Stimulated activated CD4-positive, alpha-beta T cell treated with anti-CD3 and anti-CD28 coated beads, Interleukin-4, amount 100 ng/mL, for 24 hours (primary cell): ENCODE results near the gene PHB1.
A peak's percentile ranks its signal among the peaks of the same experiment; 100 is the strongest.

Experiments
- DNase-seq: peaks from one replicate; pipeline ENCODE4 v3.0.0-alpha.2; 2020

The PHB1 gene

GRCh38 chr17:49414622-49415350, at the start of gene PHB1:
TSS of gene PHB1 (minus strand) at chr17:49414882. CDS start at chr17:49413264, 1,618 bp downstream.
- peak; percentile 96 for DNase-seq

- no peak for DNase-seq
Observed at GRCh38 chr17:49464049-49464448, 49.4 kb upstream of the PHB1 start.

GRCh38 chr17:49461580-49461979, 46.9 kb upstream of the PHB1 start:
- DNase-seq, result no peak

GRCh38 chr17:49460401-49460800, 45.7 kb upstream of the PHB1 start:
- no peak for DNase-seq

GRCh38 chr17:49459401-49459984, 44.8 kb upstream of the PHB1 start:
- no peak for DNase-seq

- no peak for DNase-seq
Observed at GRCh38 chr17:49457564-49458535, 43.2 kb upstream of the PHB1 start.

- DNase-seq, result no peak
Observed at GRCh38 chr17:49456183-49456965, 41.7 kb upstream of the PHB1 start.

GRCh38 chr17:49455272-49455861, 40.7 kb upstream of the PHB1 start:
- DNase-seq, result no peak

GRCh38 chr17:49454050-49454449, 39.4 kb upstream of the PHB1 start:
- no peak for DNase-seq

- DNase-seq, result no peak
Observed at GRCh38 chr17:49452661-49453060, 38.0 kb upstream of the PHB1 start.

- DNase-seq, result no peak
Observed at GRCh38 chr17:49452201-49452600, 37.5 kb upstream of the PHB1 start.

- no peak for DNase-seq
Observed at GRCh38 chr17:49450735-49451134, 36.1 kb upstream of the PHB1 start.

- DNase-seq, result no peak
Observed at GRCh38 chr17:49450181-49450580, 35.5 kb upstream of the PHB1 start.

- DNase-seq, result no peak
Observed at GRCh38 chr17:49447628-49448302, 33.1 kb upstream of the PHB1 start.

GRCh38 chr17:49445591-49445990, 30.9 kb upstream of the PHB1 start:
- DNase-seq, result no peak

GRCh38 chr17:49444384-49444783, 29.7 kb upstream of the PHB1 start:
- no peak for DNase-seq

- DNase-seq, result no peak
Observed at GRCh38 chr17:49443862-49444261, 29.2 kb upstream of the PHB1 start.

- no peak for DNase-seq
Observed at GRCh38 chr17:49442041-49442440, 27.4 kb upstream of the PHB1 start.

GRCh38 chr17:49441578-49441977, 26.9 kb upstream of the PHB1 start:
- no peak for DNase-seq

- no peak for DNase-seq
Observed at GRCh38 chr17:49440581-49440980, 25.9 kb upstream of the PHB1 start.

GRCh38 chr17:49439673-49440571, 25.2 kb upstream of the PHB1 start:
- no peak for DNase-seq
